Natural killer cell treated with Interleukin-12 subunit alpha and Interleukin-12 subunit beta and Interleukin-15 and Interleukin-18, amount 100 ng/mL, for 72 hours (primary cell): ENCODE results near the gene DLGAP1. TPM values are rescaled to one million over a fixed set of nuclear protein-coding genes. Genes with fewer than 3 reads are reported as not detected.
"Not testable (repeated sequence)": the region's sequence is repeated elsewhere in the genome, so short reads cannot be mapped to it uniquely, and the experiment has no call there.

Experiments
- ATAC-seq, 2 donors: fragments of 150-1000 bp; cut with Tn5 transposase in 1 of 2; sonication (Bioruptor Pico), chemical (Tn5 transposase) in 1 of 2; 2 replicates each; pipeline ENCODE4 v1.10.0; 2021
- DNase-seq: peaks from one replicate; pipeline ENCODE4 v3.0.0; 2022; ENCODE audit warnings: low spot score
- H3K27ac Mint-ChIP-seq, 2 donors: 1 replicate in 1 of 2; 2 replicates in 1 of 2; pipeline ENCODE4 v1.8.0; 2022; ENCODE audit warnings: mixed read lengths in 2 of 2, mild to moderate bottlenecking in 1 of 2, moderate library complexity in 1 of 2
- H3K27me3 Mint-ChIP-seq, 2 donors: 1 replicate in 1 of 2; 2 replicates in 1 of 2; pipeline ENCODE4 v1.8.0; 2022; ENCODE audit warnings: mixed read lengths in 2 of 2
- H3K36me3 Mint-ChIP-seq: one replicate; pipeline ENCODE4 v1.8.0; 2022; ENCODE audit warnings: mixed read lengths
- H3K4me1 Mint-ChIP-seq, 2 donors: 1 replicate in 1 of 2; 2 replicates in 1 of 2; pipeline ENCODE4 v1.8.0; 2022; ENCODE audit warnings: low read depth in 2 of 2, mixed read lengths in 2 of 2, mild to moderate bottlenecking in 1 of 2
- H3K4me3 Mint-ChIP-seq: one replicate; pipeline ENCODE4 v1.8.0; 2022; ENCODE audit warnings: mixed read lengths
- H3K9me3 Mint-ChIP-seq: 2 replicates; pipeline ENCODE4 v1.8.0; 2022; ENCODE audit warnings: mixed read lengths
- total RNA-seq, 2 donors: library from RNA; stranded (reverse); gene quantifications; one replicate each; pipeline ENCODE4 v1.2.3, GENCODE V29; 2022

DLGAP1 gene
- total RNA-seq, 2 donors from 2014 or later = not detected

- not testable (repeated sequence) for ATAC-seq, H3K27ac Mint-ChIP-seq, H3K4me3 Mint-ChIP-seq
These were observed 760.9 kb downstream of the DLGAP1 start for GRCh38 chr18:3694030-3694778.

GRCh38 chr18:3693410-3693809 is 761.7 kb downstream of the DLGAP1 start:
- no peak overlapping the region for H3K4me3 Mint-ChIP-seq
- H3K36me3 Mint-ChIP-seq = peaks cover 4% of the 10 kb centered on the region
- no peak overlapping the region for H3K27ac Mint-ChIP-seq
- H3K4me1 Mint-ChIP-seq = peaks cover 5 to 8% of the 10 kb centered on the region in 2 donors
- H3K27me3 Mint-ChIP-seq = peaks cover 13 to 25% of the 10 kb centered on the region in 2 donors
- DNase-seq (no peak), ATAC-seq (peak; percentile 71 to 90)
- H3K9me3 Mint-ChIP-seq = no peaks in the 10 kb centered on the region

More at GRCh38 chr18:3694030-3694778, 760.9 kb downstream of the DLGAP1 start:
- DNase-seq, H3K9me3 Mint-ChIP-seq, H3K4me1 Mint-ChIP-seq, H3K36me3 Mint-ChIP-seq: not testable (repeated sequence)
- H3K27me3 Mint-ChIP-seq = peaks cover 16 to 33% of the 10 kb centered on the region in 2 donors

- no peak for DNase-seq
- no peaks in the 10 kb centered on the region for H3K9me3 Mint-ChIP-seq
- H3K27me3 Mint-ChIP-seq = peaks cover 10 to 19% of the 10 kb centered on the region in 2 donors
- H3K4me1 Mint-ChIP-seq = peaks cover 5 to 8% of the 10 kb centered on the region in 2 donors
- peaks cover 4% of the 10 kb centered on the region for H3K36me3 Mint-ChIP-seq
- no peak for ATAC-seq
- no peak overlapping the region for H3K27ac Mint-ChIP-seq
- no peak overlapping the region for H3K4me3 Mint-ChIP-seq
These were observed 762.4 kb downstream of the DLGAP1 start for GRCh38 chr18:3692691-3693090.

GRCh38 chr18:3692113-3692621 is 762.9 kb downstream of the DLGAP1 start:
- no peaks in the 10 kb centered on the region for H3K9me3 Mint-ChIP-seq
- ATAC-seq (no peak), DNase-seq (no peak)
- peaks cover 2% of the 10 kb centered on the region for H3K36me3 Mint-ChIP-seq
- no peak overlapping the region for H3K27ac Mint-ChIP-seq
- H3K4me1 Mint-ChIP-seq = peaks cover 5 to 8% of the 10 kb centered on the region in 2 donors
- H3K4me3 Mint-ChIP-seq = no peak overlapping the region
- H3K27me3 Mint-ChIP-seq = peaks cover 6 to 14% of the 10 kb centered on the region in 2 donors

- Mint-ChIP-seq H3K27ac (no peak overlapping the region), H3K4me3 (no peak overlapping the region), H3K27me3 (peaks cover 4 to 9% of the 10 kb centered on the region in 2 donors), H3K36me3 (no peaks in the 10 kb centered on the region), H3K4me1 (peaks cover 5 to 8% of the 10 kb centered on the region in 2 donors), H3K9me3 (no peaks in the 10 kb centered on the region)
- no peak for DNase-seq
- ATAC-seq = no peak
These were observed 763.4 kb downstream of the DLGAP1 start for GRCh38 chr18:3691705-3692104.

- Mint-ChIP-seq H3K4me1 (peaks cover 5 to 8% of the 10 kb centered on the region in 2 donors), H3K27ac (no peak overlapping the region), H3K36me3 (no peaks in the 10 kb centered on the region), H3K9me3 (no peaks in the 10 kb centered on the region), H3K27me3 (no peaks in the 10 kb centered on the region), H3K4me3 (no peak overlapping the region)
- DNase-seq = no peak
- ATAC-seq = no peak
These were observed 764.4 kb downstream of the DLGAP1 start for GRCh38 chr18:3690764-3691066.

- H3K4me3 Mint-ChIP-seq = no peak overlapping the region
- ATAC-seq (no peak), DNase-seq (no peak)
- H3K9me3 Mint-ChIP-seq = no peaks in the 10 kb centered on the region
- peaks cover 5 to 8% of the 10 kb centered on the region in 2 donors for H3K4me1 Mint-ChIP-seq
- no peaks in the 10 kb centered on the region for H3K27me3 Mint-ChIP-seq
- H3K36me3 Mint-ChIP-seq = no peaks in the 10 kb centered on the region
- no peak overlapping the region for H3K27ac Mint-ChIP-seq
These were observed 764.9 kb downstream of the DLGAP1 start for GRCh38 chr18:3689986-3690763.

- H3K9me3 Mint-ChIP-seq = no peaks in the 10 kb centered on the region
These were observed 766.0 kb downstream of the DLGAP1 start for GRCh38 chr18:3689091-3689490.

GRCh38 chr18:3688690-3689089 is 766.4 kb downstream of the DLGAP1 start:
- Mint-ChIP-seq H3K27me3 (peaks cover 0 to 3% of the 10 kb centered on the region in 2 donors), H3K9me3 (no peaks in the 10 kb centered on the region), H3K27ac (no peak overlapping the region), H3K4me1 (no peaks in the 10 kb centered on the region), H3K36me3 (no peaks in the 10 kb centered on the region), H3K4me3 (no peak overlapping the region)
- DNase-seq = no peak
- no peak for ATAC-seq

More at GRCh38 chr18:3689091-3689490, 766.0 kb downstream of the DLGAP1 start:
- Mint-ChIP-seq H3K27me3 (peaks cover 0 to 3% of the 10 kb centered on the region in 2 donors), H3K4me3 (no peak overlapping the region), H3K4me1 (peaks cover 2% of the 10 kb centered on the region in 2 donors), H3K27ac (no peak overlapping the region), H3K36me3 (no peaks in the 10 kb centered on the region)
- no peak for ATAC-seq
- no peak for DNase-seq

- peaks cover 2 to 5% of the 10 kb centered on the region in 2 donors for H3K27me3 Mint-ChIP-seq
- H3K27ac Mint-ChIP-seq = no peak overlapping the region
- H3K36me3 Mint-ChIP-seq = no peaks in the 10 kb centered on the region
- ATAC-seq (no peak), DNase-seq (no peak)
- H3K9me3 Mint-ChIP-seq = peaks cover 3% of the 10 kb centered on the region
- H3K4me1 Mint-ChIP-seq = no peaks in the 10 kb centered on the region
- no peak overlapping the region for H3K4me3 Mint-ChIP-seq
These were observed 771.6 kb downstream of the DLGAP1 start for GRCh38 chr18:3683483-3683882.

GRCh38 chr18:3682061-3682460 is 773.0 kb downstream of the DLGAP1 start:
- no peak for ATAC-seq
- H3K27ac Mint-ChIP-seq = no peak overlapping the region
- peaks cover 3% of the 10 kb centered on the region for H3K9me3 Mint-ChIP-seq
- H3K27me3 Mint-ChIP-seq = peaks cover 12 to 13% of the 10 kb centered on the region in 2 donors
- H3K4me3 Mint-ChIP-seq = no peak overlapping the region
- no peaks in the 10 kb centered on the region for H3K36me3 Mint-ChIP-seq
- DNase-seq = no peak
- H3K4me1 Mint-ChIP-seq = no peaks in the 10 kb centered on the region

GRCh38 chr18:3679241-3679640 is 775.9 kb downstream of the DLGAP1 start:
- DNase-seq (no peak), ATAC-seq (no peak)
- Mint-ChIP-seq H3K9me3 (peaks cover 3% of the 10 kb centered on the region), H3K4me3 (no peak overlapping the region), H3K27me3 (peaks cover 16 to 30% of the 10 kb centered on the region in 2 donors), H3K27ac (no peak overlapping the region), H3K36me3 (no peaks in the 10 kb centered on the region), H3K4me1 (no peaks in the 10 kb centered on the region)

- H3K9me3 Mint-ChIP-seq = no peaks in the 10 kb centered on the region
- H3K4me3 Mint-ChIP-seq = no peak overlapping the region
- DNase-seq (no peak), ATAC-seq (no peak)
- no peaks in the 10 kb centered on the region for H3K36me3 Mint-ChIP-seq
- no peak overlapping the region for H3K27ac Mint-ChIP-seq
- H3K4me1 Mint-ChIP-seq = no peaks in the 10 kb centered on the region
- H3K27me3 Mint-ChIP-seq = peaks cover 23 to 41% of the 10 kb centered on the region in 2 donors
These were observed 779.1 kb downstream of the DLGAP1 start for GRCh38 chr18:3675994-3676393.

- DNase-seq = no peak
- H3K27ac Mint-ChIP-seq = no peak overlapping the region
- H3K4me1 Mint-ChIP-seq = no peaks in the 10 kb centered on the region
- no peak for ATAC-seq
- no peaks in the 10 kb centered on the region for H3K9me3 Mint-ChIP-seq
- no peaks in the 10 kb centered on the region for H3K36me3 Mint-ChIP-seq
- peaks cover 24 to 47% of the 10 kb centered on the region in 2 donors for H3K27me3 Mint-ChIP-seq
- H3K4me3 Mint-ChIP-seq = no peak overlapping the region
These were observed 779.7 kb downstream of the DLGAP1 start for GRCh38 chr18:3675446-3675845.
